ENCODE data around the gene GRIP1. TPM values are rescaled to one million over a fixed set of nuclear protein-coding genes. Genes with fewer than 3 reads are reported as not detected.
A peak's percentile ranks its signal among the peaks of the same experiment; 100 is the strongest.

The GRIP1 gene
- total RNA-seq, 6 donors from 2014 or later = 0.33 to 5.2 (median 1.7) TPM

DNA sequence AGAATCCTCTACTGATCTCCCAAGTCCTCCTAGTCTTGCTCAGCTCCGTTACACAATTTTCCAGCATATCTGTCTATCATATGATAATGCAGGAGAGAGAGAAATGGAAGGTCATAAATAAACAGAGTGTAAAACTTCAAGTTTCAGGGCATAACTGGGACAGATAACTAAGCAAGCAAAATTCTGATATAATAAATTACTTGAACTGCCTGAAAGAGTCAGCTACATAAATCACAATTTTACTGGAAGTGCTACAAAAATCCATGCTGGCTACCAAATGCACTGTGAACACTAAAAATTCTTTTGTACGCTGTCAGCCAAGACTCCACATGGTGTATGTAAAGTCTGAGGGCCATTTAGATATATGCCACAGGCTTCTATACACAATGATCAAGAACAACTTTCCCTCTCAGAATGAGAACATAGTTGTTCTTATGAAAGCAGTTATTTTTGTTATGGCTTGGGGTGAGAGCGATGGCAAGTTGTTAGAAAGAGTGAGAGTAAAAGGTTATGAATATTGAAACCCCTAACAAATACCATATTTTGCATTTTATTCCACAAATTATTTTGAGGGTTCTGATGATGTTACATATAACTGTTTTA, 41.1 kb downstream of the GRIP1 start:
- Histone ChIP-seq H3K27ac (no peak overlapping the region), H3K27me3 (no peaks in the 10 kb centered on the region), H3K4me1 (no peaks in the 10 kb centered on the region), H3K36me3 (no peaks in the 10 kb centered on the region), H3K9me3 (no peaks in the 10 kb centered on the region), H3K4me3 (no peak overlapping the region)
- ATAC-seq (ENCODE audit: low FRiP score in 2 of 2) (no peak), DNase-seq (no peak)
- TF ChIP-seq POLR2A (IDR thresholded peaks at IDR 0.05) (no peak), CTCF (IDR thresholded peaks at IDR 0.05) (no peak), EP300 (IDR thresholded peaks at IDR 0.05) (no peak), POLR2AphosphoS5 (IDR thresholded peaks at IDR 0.05) (no peak)
- 79 to 84% methylated on average over 3 of the region's 3 CpGs for WGBS, 2 donors

- 60 to 76% methylated on average over 3 of the region's 3 CpGs for WGBS, 2 donors
- peak; percentile 54 to 59 for ATAC-seq (ENCODE audit: low FRiP score in 2 of 2)
- peak; percentile 7 to 33 for DNase-seq
- H3K9me3 ChIP-seq = no peaks in the 10 kb centered on the region
- H3K27ac ChIP-seq = no peak overlapping the region
- H3K4me3 ChIP-seq = no peak overlapping the region
- no peaks in the 10 kb centered on the region for H3K4me1 ChIP-seq
- TF ChIP-seq POLR2AphosphoS5 (IDR thresholded peaks at IDR 0.05) (no peak), EP300 (IDR thresholded peaks at IDR 0.05) (no peak), POLR2A (IDR thresholded peaks at IDR 0.05) (no peak), CTCF (IDR thresholded peaks at IDR 0.05) (no peak)
- no peaks in the 10 kb centered on the region for H3K36me3 ChIP-seq
- H3K27me3 ChIP-seq = no peaks in the 10 kb centered on the region
Observed at GRCh38 chr12:66636771-66637170, 42.1 kb downstream of the GRIP1 start.

DNA sequence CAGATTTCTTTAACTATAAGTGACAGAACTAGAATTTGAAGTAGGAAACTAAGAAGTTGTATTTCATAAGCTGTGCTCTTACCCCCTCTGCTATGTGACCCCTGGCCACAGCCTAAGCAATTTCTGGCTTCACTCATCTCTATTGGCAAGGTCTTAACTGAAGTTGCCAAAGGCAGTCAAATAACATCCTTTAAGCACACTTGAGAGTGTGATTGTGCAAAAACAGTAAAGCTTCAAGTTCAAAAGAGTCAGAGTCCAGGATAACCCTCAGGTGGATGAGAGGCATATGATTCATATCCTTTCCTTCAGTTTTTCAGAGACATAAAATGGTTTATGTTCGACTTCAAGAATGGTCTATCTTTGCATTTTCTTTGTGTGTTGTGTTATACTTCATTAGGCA, 45.2 kb downstream of the GRIP1 start:
- Histone ChIP-seq H3K4me1 (peaks cover 0 to 6% (median 2%) of the 10 kb centered on the region in 4 donors), H3K27ac (no peak overlapping the region), H3K27me3 (no peaks in the 10 kb centered on the region), H3K4me3 (no peak overlapping the region), H3K9me3 (no peaks in the 10 kb centered on the region), H3K36me3 (no peaks in the 10 kb centered on the region)
- DNase-seq (peak in 1 of 2 donors; percentile 54), ATAC-seq (ENCODE audit: low FRiP score in 2 of 2) (peak; percentile 55 to 79)
- TF ChIP-seq POLR2AphosphoS5 (IDR thresholded peaks at IDR 0.05) (peak in 1 of 2 donors; percentile 37), CTCF (IDR thresholded peaks at IDR 0.05) (no peak), POLR2A (IDR thresholded peaks at IDR 0.05) (no peak), EP300 (IDR thresholded peaks at IDR 0.05) (peak in 2 of 4 donors; percentile 22 to 79)
- WGBS, 2 donors = 48 to 55% methylated on average over 1 of the region's 1 CpG

GRCh38 chr12:66629138-66629870, 49.6 kb downstream of the GRIP1 start:
- no peak for TF ChIP-seq EP300 (IDR thresholded peaks at IDR 0.05)
- no peak for TF ChIP-seq POLR2A (IDR thresholded peaks at IDR 0.05)
- no peak for TF ChIP-seq CTCF (IDR thresholded peaks at IDR 0.05)
- no peak for TF ChIP-seq POLR2AphosphoS5 (IDR thresholded peaks at IDR 0.05)
- ATAC-seq (ENCODE audit: low FRiP score in 2 of 2) = peak in 1 of 2 donors; percentile 19
- H3K4me3 ChIP-seq = no peak overlapping the region
- DNase-seq = no peak
- WGBS, 2 donors = 47 to 58% methylated on average over 5 of the region's 5 CpGs
- no peaks in the 10 kb centered on the region for H3K27me3 ChIP-seq
- no peaks in the 10 kb centered on the region for H3K9me3 ChIP-seq
- H3K27ac ChIP-seq = peak overlapping the region in 1 of 4 donors; percentile 11
- peaks cover 0 to 9% (median 2%) of the 10 kb centered on the region in 4 donors for H3K4me1 ChIP-seq
- no peaks in the 10 kb centered on the region for H3K36me3 ChIP-seq
